Measurements from ENCODE around the gene MAGOHB.

The MAGOHB gene

DNA sequence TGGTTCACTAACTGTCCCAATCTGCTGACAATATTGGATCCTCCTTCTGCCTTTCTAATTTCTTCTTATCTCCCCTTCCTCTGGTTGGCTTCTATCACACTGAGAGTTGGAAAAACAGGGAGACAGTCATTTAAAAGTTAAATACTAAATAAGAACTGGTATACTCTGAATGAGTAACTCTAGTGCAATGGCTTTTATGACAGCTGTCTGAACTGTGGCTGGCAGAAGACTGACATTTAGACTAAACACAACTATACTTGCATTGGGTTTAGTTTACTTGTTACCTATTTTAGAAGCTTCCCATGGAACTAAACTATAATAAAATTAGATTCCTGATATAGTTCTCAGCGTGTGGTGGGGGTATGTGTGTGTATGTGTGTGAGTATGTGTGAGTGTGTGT lies 7.9 kb upstream of the MAGOHB start:
- H3F3A ChIP-seq (ENCODE audit: insufficient read depth, low read length): no peaks in the 10 kb centered on the region
- no peak overlapping the region for H3K27ac ChIP-seq (ENCODE audit: low read depth, low read length, poor library complexity, severe bottlenecking)
- H3K9me2 ChIP-seq (ENCODE audit: low read depth, low read length): no peaks in the 10 kb centered on the region
- no peaks in the 10 kb centered on the region for H3K4me1 ChIP-seq (ENCODE audit: insufficient read depth, low read length, severe bottlenecking)
- no peaks in the 10 kb centered on the region for H3K79me2 ChIP-seq (ENCODE audit: insufficient read depth, low read length)
- H3K27me3 ChIP-seq (ENCODE audit: insufficient read depth, low read length): no peaks in the 10 kb centered on the region
- TF ChIP-seq, protein P1, sequence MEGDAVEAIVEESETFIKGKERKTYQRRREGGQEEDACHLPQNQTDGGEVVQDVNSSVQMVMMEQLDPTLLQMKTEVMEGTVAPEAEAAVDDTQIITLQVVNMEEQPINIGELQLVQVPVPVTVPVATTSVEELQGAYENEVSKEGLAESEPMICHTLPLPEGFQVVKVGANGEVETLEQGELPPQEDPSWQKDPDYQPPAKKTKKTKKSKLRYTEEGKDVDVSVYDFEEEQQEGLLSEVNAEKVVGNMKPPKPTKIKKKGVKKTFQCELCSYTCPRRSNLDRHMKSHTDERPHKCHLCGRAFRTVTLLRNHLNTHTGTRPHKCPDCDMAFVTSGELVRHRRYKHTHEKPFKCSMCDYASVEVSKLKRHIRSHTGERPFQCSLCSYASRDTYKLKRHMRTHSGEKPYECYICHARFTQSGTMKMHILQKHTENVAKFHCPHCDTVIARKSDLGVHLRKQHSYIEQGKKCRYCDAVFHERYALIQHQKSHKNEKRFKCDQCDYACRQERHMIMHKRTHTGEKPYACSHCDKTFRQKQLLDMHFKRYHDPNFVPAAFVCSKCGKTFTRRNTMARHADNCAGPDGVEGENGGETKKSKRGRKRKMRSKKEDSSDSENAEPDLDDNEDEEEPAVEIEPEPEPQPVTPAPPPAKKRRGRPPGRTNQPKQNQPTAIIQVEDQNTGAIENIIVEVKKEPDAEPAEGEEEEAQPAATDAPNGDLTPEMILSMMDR (IDR thresholded peaks at IDR 0.05; ENCODE audit: low read length): no peak
- TF ChIP-seq EZH2 (IDR thresholded peaks at IDR 0.05; ENCODE audit: borderline replicate concordance, low read length): no peak
- H3K9ac ChIP-seq (ENCODE audit: low read length): no peak overlapping the region
- no peaks in the 10 kb centered on the region for H3K9me3 ChIP-seq (ENCODE audit: low read length)
- no peak overlapping the region for H2AFZ ChIP-seq (ENCODE audit: low read length)
- H3K4me3 ChIP-seq (ENCODE audit: low read depth, low read length, poor library complexity, severe bottlenecking): no peak overlapping the region
- 0 out of 2 replicates have a peak, but pooled peaks cover 7% of the 10 kb centered on the region for H3K36me3 ChIP-seq (ENCODE audit: insufficient read depth, low read length)
- H3K4me2 ChIP-seq (ENCODE audit: low read length): no peak overlapping the region
- no peaks in the 10 kb centered on the region for H4K20me1 ChIP-seq (ENCODE audit: insufficient read depth, low read length)

DNA sequence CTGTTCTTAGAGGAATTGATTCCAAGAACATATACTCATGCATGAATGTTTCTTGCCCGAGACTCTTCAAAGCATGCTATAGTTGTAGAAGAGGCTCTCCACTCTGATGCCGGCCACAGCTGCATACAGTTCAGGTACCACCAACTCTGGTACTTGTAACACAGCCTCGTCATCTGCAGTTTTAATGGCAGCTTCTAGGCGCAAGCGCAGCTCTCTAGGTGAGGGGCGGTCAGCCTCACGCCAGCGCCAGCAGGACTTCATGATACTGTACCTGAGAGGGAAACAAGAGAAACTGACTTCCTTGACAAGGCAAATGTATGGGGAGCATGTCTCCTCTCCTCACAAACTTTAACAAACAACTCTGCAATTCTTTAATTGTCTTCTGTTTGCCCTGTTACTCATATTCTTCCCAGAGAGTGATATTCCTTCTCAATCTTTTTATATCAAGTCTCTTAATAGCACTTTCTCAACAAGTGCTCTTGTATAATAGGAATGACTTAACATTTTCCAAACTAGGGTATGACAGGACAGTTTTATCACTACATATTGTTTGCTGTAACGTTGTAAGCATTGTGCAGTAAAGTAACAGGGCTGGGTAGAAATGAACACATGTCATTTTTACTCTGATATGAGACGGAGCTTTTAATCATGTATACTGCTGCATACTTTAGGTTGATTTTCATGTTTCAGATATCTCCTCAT lies 6.8 kb upstream of the MAGOHB start:
- TF ChIP-seq, protein P1 (IDR thresholded peaks at IDR 0.05; ENCODE audit: low read length): no peak
- TF ChIP-seq EZH2 (IDR thresholded peaks at IDR 0.05; ENCODE audit: borderline replicate concordance, low read length): no peak
- H3K27me3 ChIP-seq (ENCODE audit: insufficient read depth, low read length): no peaks in the 10 kb centered on the region

DNA sequence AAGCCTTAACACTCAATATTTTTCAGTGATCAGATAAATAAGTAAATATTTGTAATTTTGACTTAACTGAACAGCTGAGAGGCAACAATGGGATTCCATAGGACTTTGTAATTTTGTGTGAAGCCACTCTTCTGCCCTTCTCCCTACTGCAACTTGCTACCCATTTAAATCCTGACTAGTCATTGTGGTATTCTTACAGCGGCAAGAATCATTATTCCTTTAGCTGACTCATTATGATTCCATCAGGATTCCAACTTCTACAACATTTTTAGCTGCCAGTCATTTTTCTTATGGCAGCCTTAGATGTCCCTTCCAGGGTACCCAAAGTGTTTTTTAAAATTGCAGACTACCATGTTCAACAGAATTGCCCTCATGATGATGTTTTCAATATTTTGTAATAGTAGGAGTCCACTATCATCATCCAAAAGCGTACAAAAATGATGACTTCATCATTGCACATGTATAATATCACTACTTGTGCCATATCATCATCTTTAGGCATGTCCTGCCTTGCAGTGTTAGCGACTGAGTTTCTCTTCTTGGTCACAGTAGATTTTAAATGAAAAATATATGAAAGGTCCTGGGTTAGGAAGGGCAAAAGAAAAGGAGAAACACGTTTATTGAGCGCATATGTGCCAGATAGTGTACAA lies 5.1 kb upstream of the MAGOHB start:
- Histone ChIP-seq H3K9me2 (ENCODE audit: low read depth, low read length) (no peaks in the 10 kb centered on the region), H2AFZ (ENCODE audit: low read length) (no peak overlapping the region)
- TF ChIP-seq, protein P1 (IDR thresholded peaks at IDR 0.05; ENCODE audit: low read length): no peak

More for the DNA sequence above, 6.8 kb upstream of the MAGOHB start:
- no peaks in the 10 kb centered on the region for H3K9me2 ChIP-seq (ENCODE audit: low read depth, low read length)
- no peak overlapping the region for H2AFZ ChIP-seq (ENCODE audit: low read length)
- H3K9me3 ChIP-seq (ENCODE audit: low read length): no peaks in the 10 kb centered on the region
- H3K79me2 ChIP-seq (ENCODE audit: insufficient read depth, low read length): no peaks in the 10 kb centered on the region
- H3K36me3 ChIP-seq (ENCODE audit: insufficient read depth, low read length): 0 out of 2 replicates have a peak, but pooled peaks cover 7% of the 10 kb centered on the region
- H3K9ac ChIP-seq (ENCODE audit: low read length): no peak overlapping the region
- H3K4me1 ChIP-seq (ENCODE audit: insufficient read depth, low read length, severe bottlenecking): no peaks in the 10 kb centered on the region
- H3K27ac ChIP-seq (ENCODE audit: low read depth, low read length, poor library complexity, severe bottlenecking): no peak overlapping the region
- H3F3A ChIP-seq (ENCODE audit: insufficient read depth, low read length): no peaks in the 10 kb centered on the region
- no peak overlapping the region for H3K4me3 ChIP-seq (ENCODE audit: low read depth, low read length, poor library complexity, severe bottlenecking)
- H4K20me1 ChIP-seq (ENCODE audit: insufficient read depth, low read length): no peaks in the 10 kb centered on the region
- H3K4me2 ChIP-seq (ENCODE audit: low read length): no peak overlapping the region

More for the DNA sequence above, 5.1 kb upstream of the MAGOHB start:
- H3K9me3 ChIP-seq (ENCODE audit: low read length): no peaks in the 10 kb centered on the region
- no peaks in the 10 kb centered on the region for H3K36me3 ChIP-seq (ENCODE audit: insufficient read depth, low read length)
- H3K4me2 ChIP-seq (ENCODE audit: low read length): no peak overlapping the region
- H3K27me3 ChIP-seq (ENCODE audit: insufficient read depth, low read length): no peaks in the 10 kb centered on the region
- peaks cover 7% of the 10 kb centered on the region for H3K4me1 ChIP-seq (ENCODE audit: insufficient read depth, low read length, severe bottlenecking)
- H3K9ac ChIP-seq (ENCODE audit: low read length): no peak overlapping the region
- no peaks in the 10 kb centered on the region for H4K20me1 ChIP-seq (ENCODE audit: insufficient read depth, low read length)
- H3K79me2 ChIP-seq (ENCODE audit: insufficient read depth, low read length): no peaks in the 10 kb centered on the region
- no peak overlapping the region for H3K27ac ChIP-seq (ENCODE audit: low read depth, low read length, poor library complexity, severe bottlenecking)
- H3F3A ChIP-seq (ENCODE audit: insufficient read depth, low read length): no peaks in the 10 kb centered on the region
- no peak overlapping the region for H3K4me3 ChIP-seq (ENCODE audit: low read depth, low read length, poor library complexity, severe bottlenecking)
